IPS-18a (cell line): ENCODE results near the gene MX2.
"Not testable (repeated sequence)": the region's sequence is repeated elsewhere in the genome, so short reads cannot be mapped to it uniquely, and the experiment has no call there.

Source experiments
- H3K27ac ChIP-seq: one replicate; pipeline ENCODE4 v1.5.1; 2013; ENCODE audit warnings: low read length
- H3K27me3 ChIP-seq: one replicate; pipeline ENCODE4 v1.6.1; 2013; ENCODE audit warnings: mild to moderate bottlenecking, low read length; ENCODE audit not compliant: control insufficient read depth, insufficient read depth
- H3K36me3 ChIP-seq: one replicate; pipeline ENCODE4 v1.6.1; 2013; ENCODE audit warnings: low read depth, low read length; ENCODE audit not compliant: control insufficient read depth
- H3K4me1 ChIP-seq: one replicate; pipeline ENCODE4 v1.6.1; 2013; ENCODE audit warnings: low read depth, low read length; ENCODE audit not compliant: control insufficient read depth
- H3K4me3 ChIP-seq: one replicate; pipeline ENCODE4 v1.5.1; 2013; ENCODE audit warnings: low read length
- H3K9ac ChIP-seq: one replicate; pipeline ENCODE4 v1.6.1; 2013; ENCODE audit warnings: mild to moderate bottlenecking, low read length, moderate library complexity
- H3K9me3 ChIP-seq: one replicate; pipeline ENCODE4 v1.6.1; 2013; ENCODE audit warnings: low read depth, low read length; ENCODE audit not compliant: control insufficient read depth

MX2 gene

DNA sequence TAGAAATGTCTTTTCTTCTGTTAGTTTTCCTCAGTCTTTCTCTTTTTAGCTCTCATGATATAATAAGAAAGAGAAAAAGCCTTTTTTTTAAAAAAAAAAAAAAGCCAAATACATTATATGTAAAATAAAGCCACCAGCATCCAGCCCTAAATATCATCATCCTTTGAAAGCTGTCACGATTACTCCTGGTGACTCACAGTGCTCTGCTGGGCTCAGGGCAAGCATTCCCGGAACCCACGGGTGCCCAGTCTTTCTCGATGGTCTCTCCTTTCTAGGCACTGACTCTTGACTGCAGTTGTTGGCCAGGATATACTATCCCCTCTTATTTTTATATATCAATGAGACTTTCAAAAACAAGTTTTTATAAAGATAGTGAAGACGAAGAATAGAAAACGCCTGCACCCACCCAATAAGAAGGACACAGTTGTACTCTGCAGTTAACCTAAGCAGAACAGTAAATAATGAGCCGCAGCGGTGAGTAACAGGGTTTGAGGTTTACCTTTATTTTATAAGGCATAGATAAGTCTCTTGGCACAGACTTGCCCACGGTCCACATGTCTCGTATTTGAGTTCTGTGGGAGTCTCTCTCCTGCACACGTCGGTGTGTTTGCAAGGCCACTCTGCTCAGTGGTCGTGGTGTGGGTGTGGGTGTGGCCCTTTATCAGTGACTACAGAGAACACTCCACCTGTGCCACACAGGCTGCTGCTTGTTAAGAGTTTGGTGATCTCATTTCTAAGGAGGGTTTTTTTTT lies 15.7 kb upstream of the MX2 start:
- H3K9ac ChIP-seq: no peak overlapping the region
- no peak overlapping the region for H3K4me3 ChIP-seq
- no peaks in the 10 kb centered on the region for H3K9me3 ChIP-seq
- no peaks in the 10 kb centered on the region for H3K36me3 ChIP-seq
- H3K27ac ChIP-seq: no peak overlapping the region
- H3K4me1 ChIP-seq: no peaks in the 10 kb centered on the region
- H3K27me3 ChIP-seq: no peaks in the 10 kb centered on the region

DNA sequence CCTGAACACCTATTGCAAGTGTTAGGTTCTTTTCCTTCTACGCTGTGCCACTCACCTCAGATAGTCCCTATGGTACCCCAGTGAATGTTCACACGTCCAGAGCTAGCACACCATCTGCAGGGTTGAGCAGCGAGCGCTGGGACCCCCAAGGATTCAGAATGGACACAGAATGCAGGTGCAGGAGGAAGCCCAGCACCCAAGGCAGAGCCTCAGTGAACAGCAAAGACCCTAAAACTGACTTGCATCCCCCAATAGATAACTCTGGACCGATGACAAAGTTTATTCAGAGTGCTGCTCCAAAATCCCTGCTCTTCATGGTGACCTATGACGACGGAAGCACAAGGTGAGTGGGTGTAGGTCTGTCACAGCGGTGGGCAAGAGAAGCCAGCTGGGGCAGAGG lies 15.1 kb upstream of the MX2 start:
- Histone ChIP-seq H3K4me1 (no peaks in the 10 kb centered on the region), H3K9ac (no peak overlapping the region), H3K27ac (no peak overlapping the region), H3K36me3 (no peaks in the 10 kb centered on the region), H3K4me3 (no peak overlapping the region), H3K9me3 (no peaks in the 10 kb centered on the region), H3K27me3 (no peaks in the 10 kb centered on the region)

DNA sequence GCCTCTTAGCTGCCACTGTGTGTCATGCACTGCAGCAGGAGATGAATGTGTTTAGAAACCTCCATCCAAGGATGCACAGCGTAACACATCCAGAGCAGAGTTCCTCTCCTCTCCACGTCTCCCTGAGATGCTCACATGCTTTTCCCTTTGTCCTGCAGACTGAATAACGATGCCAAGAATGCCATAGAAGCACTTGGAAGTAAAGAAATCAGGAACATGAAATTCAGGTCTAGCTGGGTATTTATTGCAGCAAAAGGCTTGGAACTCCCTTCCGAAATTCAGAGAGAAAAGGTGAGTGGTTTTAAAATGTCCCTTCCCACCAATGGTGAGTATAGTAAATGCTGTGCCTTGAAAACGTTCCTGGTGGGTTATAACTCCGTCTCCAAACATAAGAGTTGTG lies 13.4 kb upstream of the MX2 start:
- no peaks in the 10 kb centered on the region for H3K27me3 ChIP-seq
- H3K9ac ChIP-seq: no peak overlapping the region
- no peaks in the 10 kb centered on the region for H3K4me1 ChIP-seq
- H3K4me3 ChIP-seq: no peak overlapping the region
- no peak overlapping the region for H3K27ac ChIP-seq
- no peaks in the 10 kb centered on the region for H3K9me3 ChIP-seq
- H3K36me3 ChIP-seq: no peaks in the 10 kb centered on the region

DNA sequence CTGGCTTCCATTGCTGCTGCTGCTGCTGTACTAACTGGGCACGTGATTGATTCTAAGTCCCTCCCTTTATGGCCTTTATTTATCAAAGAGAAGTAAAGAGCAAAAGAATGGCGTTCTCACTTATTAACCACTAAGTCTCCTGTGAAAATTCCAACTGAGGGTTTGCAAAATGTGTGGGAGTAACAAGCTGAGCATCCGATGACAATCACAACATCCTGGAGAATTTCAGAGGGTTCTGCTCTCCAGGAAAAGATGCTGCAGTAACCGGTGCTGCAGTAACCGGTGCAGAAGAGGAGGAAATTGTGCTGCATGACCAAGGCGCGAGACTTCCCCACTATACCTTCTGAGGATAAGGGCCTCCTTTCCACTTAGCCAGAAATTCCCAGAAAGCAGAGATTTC lies 12.7 kb upstream of the MX2 start:
- Histone ChIP-seq H3K27ac (no peak overlapping the region), H3K9ac (no peak overlapping the region)

DNA sequence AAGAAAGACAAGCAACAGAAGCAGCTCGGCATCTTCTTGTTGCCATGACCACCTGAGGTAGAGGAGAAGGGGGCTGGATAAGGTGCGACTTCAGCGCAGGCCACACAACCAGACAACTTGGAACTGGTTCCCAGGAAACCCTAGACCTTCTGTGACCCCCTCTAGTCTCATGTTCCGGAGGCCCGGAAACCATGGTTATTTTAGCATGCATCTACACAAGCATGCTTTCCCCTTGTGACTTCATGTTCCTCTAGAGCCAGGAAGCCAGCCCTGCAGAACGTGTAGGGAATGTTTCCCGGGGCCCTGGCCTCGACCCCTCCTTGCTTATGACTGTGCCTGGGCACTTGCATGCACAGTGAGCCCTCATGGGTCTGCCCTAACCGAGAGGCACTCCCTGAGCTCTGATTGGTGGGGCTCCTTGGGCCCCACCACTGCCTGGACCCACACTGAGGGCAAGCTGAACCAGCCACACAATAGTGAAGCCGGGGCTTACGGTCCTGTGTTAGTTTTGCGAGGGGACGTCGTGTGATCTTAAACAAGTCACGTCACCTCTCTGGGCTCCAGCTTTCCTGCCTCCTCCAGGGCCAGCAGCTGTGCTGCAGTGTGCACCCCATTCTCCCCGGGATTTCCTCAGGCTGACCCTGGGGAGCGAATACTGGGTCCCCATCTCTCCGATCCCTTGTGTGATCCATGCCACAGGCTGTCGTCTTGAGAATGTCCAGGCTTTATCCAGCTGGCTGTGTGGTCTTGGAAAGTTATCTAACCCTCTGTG lies 12.0 kb upstream of the MX2 start:
- no peaks in the 10 kb centered on the region for H3K4me1 ChIP-seq
- H3K36me3 ChIP-seq: no peaks in the 10 kb centered on the region
- no peaks in the 10 kb centered on the region for H3K27me3 ChIP-seq
- H3K9me3 ChIP-seq: no peaks in the 10 kb centered on the region
- no peak overlapping the region for H3K4me3 ChIP-seq
- no peak overlapping the region for H3K9ac ChIP-seq
- no peak overlapping the region for H3K27ac ChIP-seq

More for the DNA sequence above, 12.7 kb upstream of the MX2 start:
- Histone ChIP-seq H3K27me3 (no peaks in the 10 kb centered on the region), H3K9me3 (no peaks in the 10 kb centered on the region), H3K4me3 (no peak overlapping the region), H3K4me1 (no peaks in the 10 kb centered on the region), H3K36me3 (no peaks in the 10 kb centered on the region)

DNA sequence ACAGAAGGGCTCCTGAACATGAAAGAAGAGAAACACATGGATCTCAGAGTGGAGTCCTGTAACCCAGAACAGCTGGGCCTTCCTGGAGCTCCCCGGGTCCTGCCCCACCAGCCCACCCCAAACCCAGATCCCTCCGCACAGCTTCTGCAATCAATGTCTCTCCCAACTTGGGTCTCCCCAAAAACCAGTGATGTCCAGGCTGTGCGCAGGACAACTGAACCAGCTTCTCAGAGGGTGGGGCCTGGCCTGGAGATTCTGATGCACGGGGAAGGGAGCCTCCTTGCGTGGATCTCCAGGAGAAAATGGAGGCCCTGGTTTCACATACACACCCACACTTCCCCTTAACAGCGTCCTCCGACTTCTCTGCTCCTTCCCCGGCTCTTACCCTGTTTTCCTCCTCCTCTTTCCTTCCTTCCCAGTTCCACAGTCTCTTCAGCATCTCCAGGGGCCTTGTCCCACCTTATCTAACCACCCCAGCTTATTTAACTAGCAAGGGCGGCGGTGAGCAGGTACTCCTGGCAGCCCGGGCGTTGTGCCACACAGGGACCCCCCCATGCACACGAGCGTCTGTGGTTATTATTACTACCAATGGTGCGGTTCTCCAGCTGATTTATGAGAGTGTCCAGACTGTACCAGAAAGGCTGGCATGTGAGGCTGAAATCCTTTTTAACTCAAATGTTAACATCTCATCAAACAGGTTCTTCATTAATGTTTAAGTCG lies 11.2 kb upstream of the MX2 start:
- no peak overlapping the region for H3K4me3 ChIP-seq
- H3K27me3 ChIP-seq: no peaks in the 10 kb centered on the region
- no peak overlapping the region for H3K9ac ChIP-seq
- no peaks in the 10 kb centered on the region for H3K4me1 ChIP-seq
- no peaks in the 10 kb centered on the region for H3K9me3 ChIP-seq
- H3K27ac ChIP-seq: no peak overlapping the region
- H3K36me3 ChIP-seq: no peaks in the 10 kb centered on the region

DNA sequence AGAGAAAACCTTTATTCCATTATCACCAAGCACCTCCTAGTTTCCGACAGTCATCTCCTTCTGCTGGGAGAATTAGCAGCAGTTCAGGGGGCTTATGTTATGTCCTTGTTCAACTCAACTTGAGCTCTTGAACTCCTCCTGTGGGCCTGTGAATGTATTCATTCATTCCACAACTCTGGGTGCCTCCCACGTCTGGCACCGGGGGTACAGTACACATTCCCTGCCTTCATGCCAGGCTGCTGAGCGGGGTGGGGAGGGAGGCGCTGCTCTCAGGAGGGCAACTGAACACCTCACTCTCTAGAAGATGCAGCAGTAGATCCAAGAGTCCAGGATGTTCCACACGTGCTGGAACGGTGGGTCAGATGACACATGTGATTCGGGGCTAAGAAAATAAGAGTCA lies 4.3 kb upstream of the MX2 start:
- Histone ChIP-seq H3K27me3 (no peaks in the 10 kb centered on the region), H3K36me3 (no peaks in the 10 kb centered on the region), H3K9me3 (no peaks in the 10 kb centered on the region), H3K9ac (no peak overlapping the region), H3K4me1 (peaks cover 2% of the 10 kb centered on the region), H3K27ac (no peak overlapping the region), H3K4me3 (no peak overlapping the region)

DNA sequence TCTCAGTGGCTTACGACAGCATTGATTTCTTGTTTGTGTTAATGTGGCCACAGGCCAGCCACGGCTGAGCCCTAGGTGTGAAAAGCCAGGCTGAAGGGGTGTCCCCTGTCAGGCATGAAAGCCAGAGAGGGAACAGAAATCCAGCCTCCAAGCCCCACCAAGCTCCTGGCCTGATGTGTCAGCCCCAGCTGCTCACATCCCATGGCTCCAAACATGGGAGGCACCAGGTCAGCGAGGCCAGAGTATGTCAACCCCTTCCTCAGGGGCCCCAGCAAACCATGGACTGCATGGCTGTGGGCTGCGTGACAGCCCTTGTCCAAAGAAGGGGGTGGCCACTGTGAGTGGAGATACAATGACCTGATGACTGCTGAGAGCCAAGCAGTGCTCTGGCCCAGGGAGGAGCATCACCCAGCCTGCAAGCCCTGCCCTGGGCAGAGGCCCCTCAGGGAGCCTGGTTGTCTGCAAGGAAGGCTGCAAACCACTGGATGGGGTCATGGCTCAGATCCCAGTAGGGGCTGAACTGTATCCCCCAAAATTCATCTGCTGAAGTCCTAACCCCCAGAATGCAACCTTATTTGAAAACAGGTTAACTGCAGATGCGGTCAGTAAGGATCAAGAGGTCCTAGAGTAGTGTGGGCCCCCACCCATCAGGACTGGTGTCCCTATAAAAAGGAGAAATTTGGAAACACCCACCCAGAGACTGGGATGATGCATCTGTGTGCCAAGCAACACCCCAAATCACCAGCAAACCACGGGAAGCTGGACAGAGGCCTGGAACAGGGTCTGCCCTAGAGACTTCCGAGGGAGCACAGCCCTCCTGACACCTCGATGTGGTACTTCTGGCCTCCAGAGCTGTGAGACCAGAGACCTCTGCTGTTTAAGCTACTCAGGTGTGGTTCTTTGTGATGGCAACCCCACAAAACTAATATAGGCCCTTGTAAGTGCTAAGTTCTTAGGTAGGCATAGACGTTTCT lies 3.3 kb upstream of the MX2 start:
- Histone ChIP-seq H3K4me1 (peaks cover 2% of the 10 kb centered on the region), H3K27ac (no peak overlapping the region), H3K4me3 (no peak overlapping the region), H3K27me3 (no peaks in the 10 kb centered on the region), H3K36me3 (no peaks in the 10 kb centered on the region), H3K9ac (no peak overlapping the region), H3K9me3 (no peaks in the 10 kb centered on the region)

DNA sequence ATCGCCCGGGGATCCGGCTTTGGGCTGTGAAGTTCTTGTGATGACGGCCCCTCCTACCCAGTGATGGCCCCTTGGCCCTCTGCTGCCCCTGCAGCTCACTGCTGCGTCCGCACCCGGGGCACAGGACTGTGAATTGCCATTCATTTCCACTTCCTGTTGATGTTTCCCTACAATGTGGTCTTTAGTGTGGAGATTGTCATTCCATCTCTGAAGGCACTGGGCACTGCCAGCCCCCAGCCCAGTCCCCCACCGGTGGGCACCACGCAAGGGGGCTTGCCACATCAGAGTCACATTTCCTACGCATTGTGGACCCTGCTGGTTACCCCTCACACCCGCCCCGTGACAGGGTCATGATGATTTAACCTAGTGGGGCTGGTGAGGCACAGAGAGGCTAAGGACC lies 2.5 kb upstream of the MX2 start:
- H3K9me3 ChIP-seq: no peaks in the 10 kb centered on the region
- no peak overlapping the region for H3K9ac ChIP-seq
- H3K27ac ChIP-seq: no peak overlapping the region
- H3K4me1 ChIP-seq: peaks cover 2% of the 10 kb centered on the region
- no peaks in the 10 kb centered on the region for H3K36me3 ChIP-seq
- H3K27me3 ChIP-seq: no peaks in the 10 kb centered on the region
- H3K4me3 ChIP-seq: no peak overlapping the region

DNA sequence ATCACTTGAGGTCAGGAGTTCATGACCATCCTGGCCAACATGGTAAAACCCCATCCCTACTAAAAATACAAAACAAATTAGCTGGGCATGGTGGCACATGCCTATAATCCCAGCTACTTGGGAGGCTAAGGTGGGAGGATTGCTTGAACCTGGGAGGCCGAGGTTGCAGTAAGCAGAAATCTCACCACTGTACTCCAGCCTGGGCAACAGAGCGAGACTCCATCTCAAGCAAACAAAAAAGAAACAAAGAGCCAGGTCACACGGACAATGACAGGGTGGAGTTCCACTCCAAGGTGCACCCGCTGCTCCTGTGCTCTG lies 2.1 kb upstream of the MX2 start:
- H3K27me3 ChIP-seq, H3K27ac ChIP-seq, H3K36me3 ChIP-seq, H3K9ac ChIP-seq, H3K9me3 ChIP-seq, H3K4me1 ChIP-seq, H3K4me3 ChIP-seq: not testable (repeated sequence)
